Measurements from ENCODE around the gene IGSF9B.

Gene IGSF9B

DNA sequence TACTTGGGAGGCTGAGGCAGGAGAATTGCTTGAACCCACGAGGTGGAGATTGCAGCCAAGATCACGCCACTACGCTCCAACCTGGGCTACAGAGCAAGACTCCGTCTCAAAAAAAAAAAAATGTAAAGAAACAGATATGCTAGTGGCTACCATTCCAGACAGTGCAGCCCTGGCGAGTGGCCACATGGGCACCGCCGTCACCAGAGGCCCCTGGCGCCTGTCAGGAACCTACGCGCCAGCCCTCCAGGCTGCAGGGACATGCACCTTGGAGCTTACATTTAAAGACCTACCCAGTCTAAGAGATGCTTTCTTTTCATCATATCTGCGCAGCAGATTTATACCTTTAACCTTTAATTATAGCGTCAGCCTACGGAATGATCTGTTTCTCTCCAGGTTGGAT lies 37.2 kb upstream of the IGSF9B start:
- TF ChIP-seq CTCF (IDR thresholded peaks at IDR 0.05; ENCODE audit: unreplicated experiment in 3 of 3), result no peak
- Mint-ChIP-seq H3K27ac (no peak overlapping the region), H3K27me3 (ENCODE audit: low read depth) (peaks cover 48% of the 10 kb centered on the region), H3K4me1 (peaks cover 7% of the 10 kb centered on the region), H3K36me3 (ENCODE audit: low read depth) (no peaks in the 10 kb centered on the region), H3K4me3 (no peak overlapping the region), H3K9me3 (no peaks in the 10 kb centered on the region)

GRCh38 chr11:133993107-133993506 lies 36.3 kb upstream of the IGSF9B start:
- Mint-ChIP-seq H3K27me3 (ENCODE audit: low read depth) (peaks cover 42% of the 10 kb centered on the region), H3K4me3 (no peak overlapping the region), H3K36me3 (ENCODE audit: low read depth) (no peaks in the 10 kb centered on the region), H3K9me3 (no peaks in the 10 kb centered on the region), H3K4me1 (peaks cover 7% of the 10 kb centered on the region), H3K27ac (no peak overlapping the region)
- no peak for TF ChIP-seq CTCF (IDR thresholded peaks at IDR 0.05; ENCODE audit: unreplicated experiment in 3 of 3)

- Mint-ChIP-seq H3K9me3 (no peaks in the 10 kb centered on the region), H3K4me1 (peaks cover 1% of the 10 kb centered on the region), H3K4me3 (no peak overlapping the region), H3K27me3 (ENCODE audit: low read depth) (peaks cover 36% of the 10 kb centered on the region), H3K36me3 (ENCODE audit: low read depth) (no peaks in the 10 kb centered on the region), H3K27ac (no peak overlapping the region)
- no peak for TF ChIP-seq CTCF (IDR thresholded peaks at IDR 0.05; ENCODE audit: unreplicated experiment in 3 of 3)
Measured at GRCh38 chr11:133992121-133992520, 35.4 kb upstream of the IGSF9B start.

- Mint-ChIP-seq H3K36me3 (ENCODE audit: low read depth) (no peaks in the 10 kb centered on the region), H3K4me1 (peaks cover 10% of the 10 kb centered on the region), H3K9me3 (peaks cover 2% of the 10 kb centered on the region), H3K4me3 (no peak overlapping the region), H3K27ac (no peak overlapping the region), H3K27me3 (ENCODE audit: low read depth) (peaks cover 29% of the 10 kb centered on the region)
- TF ChIP-seq CTCF (IDR thresholded peaks at IDR 0.05; ENCODE audit: unreplicated experiment in 3 of 3), result no peak
Measured at GRCh38 chr11:133991101-133991500, 34.3 kb upstream of the IGSF9B start.

GRCh38 chr11:133990501-133990900 lies 33.7 kb upstream of the IGSF9B start:
- H3K4me1 Mint-ChIP-seq, result peaks cover 12% of the 10 kb centered on the region
- H3K27ac Mint-ChIP-seq, result no peak overlapping the region
- peaks cover 29% of the 10 kb centered on the region for H3K27me3 Mint-ChIP-seq (ENCODE audit: low read depth)
- H3K9me3 Mint-ChIP-seq, result peaks cover 2% of the 10 kb centered on the region
- TF ChIP-seq CTCF (IDR thresholded peaks at IDR 0.05; ENCODE audit: unreplicated experiment in 3 of 3), result no peak
- H3K36me3 Mint-ChIP-seq (ENCODE audit: low read depth), result no peaks in the 10 kb centered on the region
- H3K4me3 Mint-ChIP-seq, result no peak overlapping the region

DNA sequence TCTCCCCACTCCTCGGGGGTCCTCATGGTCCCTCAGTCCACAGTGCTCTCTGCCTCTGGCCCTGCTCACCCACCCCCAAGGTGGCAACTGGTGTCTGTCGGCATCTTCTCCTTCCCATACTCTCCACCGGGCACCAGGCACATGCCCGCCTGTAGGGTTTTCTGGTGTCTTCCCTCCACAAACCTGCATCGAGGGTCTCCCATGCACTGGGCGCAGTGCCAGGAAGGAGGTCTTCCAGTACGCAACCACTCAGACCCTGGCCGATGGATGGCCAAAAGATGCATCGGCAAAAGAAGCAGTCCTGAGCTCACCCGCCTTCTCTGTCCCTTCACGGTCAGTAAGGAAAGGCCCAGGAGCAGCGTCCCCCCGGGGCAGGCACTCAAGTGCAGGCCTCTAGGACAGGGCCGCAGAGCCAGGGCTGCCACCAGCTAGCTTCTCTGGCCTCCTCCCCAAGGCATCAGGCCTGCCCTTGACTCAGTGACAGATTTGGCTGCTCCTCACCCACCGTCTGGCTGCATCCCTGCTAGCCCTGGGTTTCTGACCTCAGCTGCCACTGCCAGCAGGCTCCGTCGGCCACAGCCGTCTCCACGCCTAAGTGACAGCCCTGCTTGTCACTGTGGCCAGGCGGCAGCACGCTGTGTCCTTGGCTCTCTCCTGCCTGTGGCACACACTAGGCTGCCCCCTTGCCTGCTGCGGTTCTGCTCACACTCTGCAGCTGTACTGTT lies 32.1 kb upstream of the IGSF9B start:
- no peak overlapping the region for H3K4me3 Mint-ChIP-seq
- no peaks in the 10 kb centered on the region for H3K36me3 Mint-ChIP-seq (ENCODE audit: low read depth)
- peak overlapping the region in 1 of 3 experiments; percentile 89 for H3K27ac Mint-ChIP-seq
- H3K9me3 Mint-ChIP-seq, result peaks cover 2% of the 10 kb centered on the region
- peaks cover 29% of the 10 kb centered on the region for H3K27me3 Mint-ChIP-seq (ENCODE audit: low read depth)
- H3K4me1 Mint-ChIP-seq, result peaks cover 12% of the 10 kb centered on the region
- no peak for TF ChIP-seq CTCF (IDR thresholded peaks at IDR 0.05; ENCODE audit: unreplicated experiment in 3 of 3)
